ENCODE results near the gene CALML5.

GRCh38 chr10:5533098-5533731 lies 33.8 kb upstream of the CALML5 start:
- no peak for TF ChIP-seq CTCF (IDR thresholded peaks at IDR 0.05)
- TF ChIP-seq POLR2A (IDR thresholded peaks at IDR 0.05) = no peak
